Ramos (cell line): ENCODE results near the gene MAN2A2.

Experiments used
- in situ Hi-C: fragments of 300-500 bp; cut with MboI; formaldehyde crosslinking; loops from one replicate; pipeline ENCODE4 v1.14.3; 2022; ENCODE audit warnings: low sequenced_read_pairs; ENCODE audit not compliant: unreplicated experiment

The MAN2A2 gene

GRCh38 chr15:90955624-90956273, 52.6 kb downstream of the MAN2A2 start:
- in situ Hi-C loops, result no loop called here

DNA sequence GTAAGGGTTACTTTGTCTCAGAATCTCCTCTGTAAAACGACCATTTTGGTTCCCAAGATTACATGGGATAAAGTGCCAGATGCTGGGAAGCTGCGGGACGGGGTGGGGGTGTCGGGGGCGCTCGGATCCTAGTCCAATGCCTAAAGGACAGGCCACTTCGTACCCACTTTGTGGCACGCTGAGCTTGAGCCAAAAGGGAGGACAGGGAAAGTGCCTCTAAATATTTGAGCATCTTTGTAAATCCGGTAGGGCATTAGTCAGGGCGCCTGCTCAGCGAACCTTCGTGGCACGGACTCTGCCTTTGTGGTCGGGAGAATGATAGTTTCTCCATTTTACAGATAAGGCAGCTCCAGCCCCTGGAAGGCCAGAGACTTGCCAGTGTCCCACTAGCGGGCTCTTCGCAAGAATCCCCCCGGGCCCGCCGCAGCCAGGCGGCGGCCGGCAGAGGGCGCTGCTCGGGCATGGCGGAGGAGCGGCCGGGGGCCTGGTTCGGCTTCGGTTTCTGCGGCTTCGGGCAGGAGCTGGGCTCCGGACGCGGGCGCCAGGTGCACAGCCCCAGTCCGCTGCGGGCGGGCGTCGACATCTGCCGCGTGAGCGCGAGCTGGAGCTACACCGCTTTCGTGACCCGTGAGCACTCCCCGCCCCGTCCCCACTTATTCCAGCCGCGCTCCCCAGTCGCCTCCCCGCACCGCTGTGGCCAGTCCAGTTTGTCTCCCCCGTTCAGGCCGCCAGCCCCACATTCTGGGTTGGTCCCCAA, 53.4 kb downstream of the MAN2A2 start:
- in situ Hi-C loops, result no loop called here

DNA sequence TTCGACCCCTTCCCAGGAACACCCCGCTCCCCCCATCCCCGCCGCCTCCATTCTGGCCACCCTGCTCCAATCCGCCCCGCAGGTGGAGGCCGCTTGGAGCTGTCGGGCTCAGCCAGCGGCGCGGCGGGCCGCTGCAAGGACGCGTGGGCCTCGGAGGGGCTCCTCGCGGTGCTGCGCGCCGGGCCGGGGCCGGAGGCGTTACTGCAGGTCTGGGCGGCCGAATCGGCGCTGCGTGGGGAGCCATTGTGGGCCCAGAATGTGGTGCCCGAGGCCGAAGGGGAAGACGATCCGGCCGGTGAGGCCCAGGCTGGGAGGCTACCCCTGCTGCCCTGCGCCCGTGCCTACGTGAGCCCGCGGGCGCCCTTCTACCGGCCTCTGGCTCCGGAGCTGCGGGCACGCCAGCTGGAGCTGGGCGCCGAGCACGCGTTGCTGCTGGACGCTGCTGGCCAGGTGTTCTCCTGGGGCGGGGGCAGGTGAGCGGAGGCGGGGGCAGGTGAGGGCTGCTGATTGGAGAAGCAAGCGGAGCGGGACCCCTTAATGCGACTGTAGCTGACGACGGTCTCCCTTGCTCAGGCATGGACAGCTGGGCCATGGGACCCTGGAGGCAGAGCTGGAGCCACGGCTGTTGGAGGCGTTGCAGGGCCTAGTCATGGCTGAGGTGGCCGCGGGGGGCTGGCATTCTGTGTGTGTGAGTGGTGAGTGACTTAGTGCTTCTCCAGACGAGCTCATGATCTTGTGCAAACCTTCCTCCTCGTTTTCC, 54.1 kb downstream of the MAN2A2 start:
- in situ Hi-C loops, result no loop called here

- in situ Hi-C loops, result no loop called here
Observed at GRCh38 chr15:90957791-90958190, 54.7 kb downstream of the MAN2A2 start.

DNA sequence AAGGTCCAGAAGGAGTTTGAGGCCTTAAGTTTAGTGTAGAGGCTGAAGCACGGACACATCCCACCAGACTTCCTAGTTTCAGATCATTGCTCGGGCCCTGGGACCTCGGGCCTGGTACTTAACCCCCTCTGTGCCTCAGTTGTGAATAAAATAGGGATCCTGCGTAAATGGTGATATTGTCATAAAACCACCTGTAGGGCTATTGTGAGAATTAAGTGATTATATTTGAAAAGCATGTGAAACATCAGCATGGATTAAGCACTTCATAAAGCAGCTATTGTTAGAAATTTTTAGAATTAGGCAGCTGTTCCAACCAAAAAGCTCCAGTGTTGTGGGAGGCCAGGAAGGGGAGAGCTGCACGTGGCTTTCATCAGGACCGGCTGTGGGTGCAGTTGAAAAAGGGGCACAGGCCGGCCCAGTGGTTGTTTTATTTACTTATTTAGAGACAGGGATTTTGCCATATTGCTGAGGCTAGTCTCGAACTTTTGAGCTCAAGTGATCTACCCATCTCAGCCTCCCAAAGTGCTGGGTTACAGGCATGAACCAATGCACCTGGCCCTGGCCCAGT, 56.0 kb downstream of the MAN2A2 start:
- in situ Hi-C loops, result no loop called here

DNA sequence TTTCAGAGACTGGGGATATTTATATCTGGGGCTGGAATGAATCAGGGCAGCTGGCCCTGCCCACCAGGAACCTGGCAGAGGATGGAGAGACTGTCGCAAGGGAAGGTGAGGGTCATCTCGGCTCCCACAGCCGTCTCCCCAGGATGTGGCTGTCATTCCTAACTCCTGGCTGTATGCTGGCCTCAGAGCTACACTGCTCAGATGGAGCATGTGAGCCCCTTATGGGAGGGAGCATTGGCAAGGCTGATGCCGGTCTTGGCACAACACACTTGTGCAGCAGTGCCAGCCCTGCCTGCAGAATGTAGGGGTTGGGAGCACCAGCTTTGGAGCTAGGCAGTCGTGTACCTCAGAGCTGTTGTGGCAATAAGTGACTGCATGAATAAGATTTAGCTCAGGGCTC, 56.8 kb downstream of the MAN2A2 start:
- in situ Hi-C loops, result no loop called here

DNA sequence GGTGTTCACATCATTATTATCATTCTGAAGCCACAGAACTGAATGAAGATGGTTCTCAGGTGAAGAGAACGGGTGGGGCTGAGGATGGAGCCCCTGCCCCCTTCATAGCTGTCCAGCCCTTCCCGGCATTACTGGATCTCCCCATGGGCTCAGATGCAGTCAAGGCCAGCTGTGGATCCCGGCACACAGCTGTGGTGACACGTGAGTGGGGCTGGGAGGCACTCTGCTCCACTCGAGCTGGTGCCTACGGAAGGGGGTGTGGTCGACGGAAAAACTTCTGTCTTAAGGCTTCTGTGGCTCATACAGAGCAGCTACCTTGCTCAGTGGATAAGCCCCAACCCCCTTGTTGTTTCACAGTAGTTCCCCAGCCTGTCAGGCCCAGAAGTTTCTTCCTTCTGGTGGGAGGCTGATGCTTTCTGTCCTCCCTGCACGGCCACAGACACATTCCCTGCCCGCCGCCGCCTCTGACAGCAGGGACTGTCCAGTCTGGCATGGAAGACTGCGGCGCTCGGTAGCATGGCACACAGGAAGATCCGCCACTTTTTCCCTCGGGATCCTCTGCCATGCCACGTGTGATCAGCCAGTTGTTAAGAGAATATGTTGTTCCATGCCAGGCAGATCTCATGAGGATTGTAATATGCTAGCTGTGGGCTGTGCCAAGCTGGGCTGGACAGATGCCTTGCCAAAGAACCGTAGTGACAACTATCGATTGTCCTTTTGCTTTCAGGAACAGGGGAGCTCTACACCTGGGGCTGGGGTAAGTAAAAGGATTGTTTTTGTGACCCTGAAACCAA, 57.4 kb downstream of the MAN2A2 start:
- in situ Hi-C loops, result no loop called here

GRCh38 chr15:90962021-90962420, 58.9 kb downstream of the MAN2A2 start:
- in situ Hi-C loops, result no loop called here

GRCh38 chr15:90966262-90966661, 63.2 kb downstream of the MAN2A2 start:
- in situ Hi-C loops, result no loop called here

GRCh38 chr15:90967206-90967605, 64.1 kb downstream of the MAN2A2 start:
- in situ Hi-C loops, result no loop called here

DNA sequence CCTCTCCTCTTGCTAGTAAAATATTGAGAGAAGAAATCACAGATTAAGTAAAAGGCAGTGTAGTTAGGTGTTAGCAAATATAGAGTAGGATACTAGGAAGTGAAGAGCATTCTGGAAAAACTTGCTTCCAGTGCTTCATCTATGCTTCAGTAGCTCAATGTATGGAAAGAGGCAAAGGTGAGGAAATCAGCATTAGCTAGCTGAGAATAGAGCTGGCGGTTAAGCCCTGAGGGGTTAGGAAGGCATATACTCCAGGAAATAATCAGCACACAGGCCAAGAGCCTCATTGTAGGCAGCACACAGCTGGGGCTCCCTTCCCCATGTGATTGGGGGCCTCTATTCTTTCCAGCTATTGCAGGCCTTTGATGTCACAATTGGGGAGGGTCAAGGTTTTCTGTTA, 65.3 kb downstream of the MAN2A2 start:
- in situ Hi-C loops, result no loop called here

- in situ Hi-C loops, result no loop called here
Observed at GRCh38 chr15:90970274-90970673, 67.2 kb downstream of the MAN2A2 start.

DNA sequence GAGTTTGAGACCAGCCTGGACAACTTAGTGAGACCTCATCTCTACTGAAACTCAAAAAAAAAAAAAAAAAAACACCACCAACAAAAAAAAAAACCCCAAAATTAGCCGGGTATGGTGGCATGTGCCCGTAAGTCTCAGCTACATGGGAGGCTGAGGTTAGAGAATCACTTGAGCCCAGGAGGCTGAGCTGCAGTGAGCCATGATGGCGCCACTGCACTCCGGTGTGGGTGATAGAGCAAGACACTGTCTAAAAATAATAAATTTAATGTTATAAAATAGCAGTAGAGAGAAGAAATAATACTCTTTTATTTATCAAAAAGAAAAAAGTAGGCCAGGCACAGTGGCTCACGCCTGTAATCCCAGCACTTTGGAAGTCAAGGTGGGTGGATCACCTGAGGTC, 69.0 kb downstream of the MAN2A2 start:
- in situ Hi-C loops, result no loop called here
